Measurements from ENCODE around the gene RNF167.

RNF167 gene

DNA sequence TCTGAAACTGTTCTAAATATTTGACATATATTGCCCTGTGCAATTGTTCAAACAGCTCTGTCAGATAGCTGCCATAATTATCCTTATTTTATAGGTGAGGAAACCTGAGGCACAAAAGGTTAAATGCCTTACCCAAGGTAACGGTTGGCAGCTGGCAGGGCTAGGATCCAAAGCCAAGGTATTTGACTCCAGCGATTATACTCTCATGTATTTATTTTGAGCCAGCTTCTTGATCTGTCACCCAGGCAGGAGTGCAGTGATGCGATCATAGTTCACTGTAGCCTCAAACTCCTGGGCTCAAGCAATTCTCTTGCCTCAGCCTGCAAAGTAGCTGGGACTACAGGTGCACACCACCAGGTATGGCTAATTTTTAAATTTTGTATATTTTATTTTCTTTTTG, 18.0 kb downstream of the RNF167 start:
- DNase-seq = no peak

DNA sequence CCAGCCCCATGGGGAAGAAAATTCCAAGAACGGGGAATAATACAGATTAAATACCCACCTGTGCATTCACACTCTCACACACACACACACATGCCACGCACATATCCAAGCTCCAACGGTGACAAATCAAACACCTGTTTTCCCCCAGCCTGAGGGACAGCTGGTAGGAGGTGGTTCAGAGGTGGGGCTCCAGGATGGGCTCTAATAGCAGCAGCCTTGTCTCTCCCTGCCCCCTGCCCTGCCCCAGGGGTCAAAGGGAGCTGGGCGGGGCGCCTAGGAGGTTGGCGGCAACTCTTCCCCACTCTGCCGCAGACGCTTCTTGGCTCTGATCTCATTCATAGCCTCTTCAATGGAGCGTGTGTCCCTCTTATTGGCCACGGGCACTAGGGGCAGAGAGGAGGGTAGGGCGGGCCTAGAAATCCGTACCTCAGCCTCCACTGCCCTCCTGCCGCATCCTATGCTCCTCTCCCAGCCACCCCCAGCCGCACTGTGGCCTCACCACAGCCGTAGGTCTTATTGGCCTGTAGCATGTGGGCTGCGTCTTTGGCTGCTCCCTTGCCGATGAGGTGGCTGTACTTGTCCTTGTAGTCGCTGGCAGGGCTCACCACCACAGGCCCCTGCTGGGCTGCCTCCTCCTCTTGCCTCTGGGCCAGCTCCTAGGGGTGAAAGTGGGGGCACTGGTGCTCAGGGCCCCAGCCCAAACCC, 19.3 kb downstream of the RNF167 start:
- DNase-seq = no peak

DNA sequence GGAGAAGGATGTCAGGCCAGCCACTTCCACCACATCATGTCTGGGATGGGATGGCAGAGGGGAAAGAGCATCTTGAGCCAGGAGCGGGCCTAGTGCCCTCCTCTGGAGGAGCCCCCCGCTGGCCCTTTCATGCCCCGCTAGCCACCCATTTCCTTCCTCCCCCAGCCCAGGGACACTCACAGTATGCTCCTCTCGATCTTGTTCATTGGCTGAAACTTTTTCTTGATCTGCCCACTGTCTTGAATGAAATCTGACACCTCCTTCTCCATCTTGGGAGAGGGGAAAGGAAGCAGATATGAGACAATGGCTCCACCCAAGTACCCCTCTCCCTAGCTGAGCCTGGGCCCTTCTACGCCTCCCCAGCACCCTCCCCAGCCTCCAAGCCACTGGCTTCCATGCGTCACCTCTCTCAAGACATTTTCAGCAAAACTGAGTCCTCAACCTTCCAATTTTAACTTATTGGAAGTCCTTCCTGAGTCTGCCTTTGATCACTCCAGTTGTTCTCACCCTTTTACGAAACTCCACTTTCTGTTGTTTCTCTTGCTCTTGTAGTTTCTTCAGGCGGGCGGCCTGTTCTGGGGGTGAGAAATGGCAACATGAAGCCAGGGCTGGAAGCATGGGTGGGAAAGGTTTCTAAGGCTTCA, 20.3 kb downstream of the RNF167 start:
- no peak for DNase-seq

DNA sequence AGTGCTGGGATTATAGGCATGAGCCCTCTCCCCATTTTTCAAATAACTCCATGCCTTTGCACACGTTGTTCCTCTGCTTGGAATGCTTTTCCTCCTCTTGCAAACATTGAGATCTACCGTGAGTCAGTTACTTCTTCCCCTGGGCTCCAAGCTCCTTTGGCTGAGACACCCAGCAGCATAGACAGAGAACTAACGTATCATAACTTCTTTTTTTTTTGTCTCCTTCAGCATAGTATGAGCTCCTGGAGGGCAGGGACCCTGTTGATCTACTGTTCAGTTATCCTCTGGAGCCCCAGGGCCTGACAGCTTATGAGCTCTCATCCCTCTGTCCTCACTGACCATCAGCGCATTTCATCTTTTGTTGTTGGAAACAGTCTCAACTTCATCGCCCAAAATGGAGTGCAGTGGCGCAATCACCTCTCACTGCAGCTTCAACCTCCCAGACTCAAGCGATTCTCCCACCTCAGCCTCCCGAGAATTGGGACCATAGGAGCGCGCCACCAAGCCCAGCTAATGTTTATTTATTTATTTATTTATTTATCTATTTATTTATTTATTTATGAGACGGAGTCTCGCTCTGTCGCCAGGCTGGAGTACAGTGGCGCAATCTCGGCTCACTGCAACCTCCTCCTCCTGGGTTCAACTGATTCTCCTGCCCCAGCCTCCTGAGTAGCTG, 25.4 kb downstream of the RNF167 start:
- DNase-seq = no peak

DNA sequence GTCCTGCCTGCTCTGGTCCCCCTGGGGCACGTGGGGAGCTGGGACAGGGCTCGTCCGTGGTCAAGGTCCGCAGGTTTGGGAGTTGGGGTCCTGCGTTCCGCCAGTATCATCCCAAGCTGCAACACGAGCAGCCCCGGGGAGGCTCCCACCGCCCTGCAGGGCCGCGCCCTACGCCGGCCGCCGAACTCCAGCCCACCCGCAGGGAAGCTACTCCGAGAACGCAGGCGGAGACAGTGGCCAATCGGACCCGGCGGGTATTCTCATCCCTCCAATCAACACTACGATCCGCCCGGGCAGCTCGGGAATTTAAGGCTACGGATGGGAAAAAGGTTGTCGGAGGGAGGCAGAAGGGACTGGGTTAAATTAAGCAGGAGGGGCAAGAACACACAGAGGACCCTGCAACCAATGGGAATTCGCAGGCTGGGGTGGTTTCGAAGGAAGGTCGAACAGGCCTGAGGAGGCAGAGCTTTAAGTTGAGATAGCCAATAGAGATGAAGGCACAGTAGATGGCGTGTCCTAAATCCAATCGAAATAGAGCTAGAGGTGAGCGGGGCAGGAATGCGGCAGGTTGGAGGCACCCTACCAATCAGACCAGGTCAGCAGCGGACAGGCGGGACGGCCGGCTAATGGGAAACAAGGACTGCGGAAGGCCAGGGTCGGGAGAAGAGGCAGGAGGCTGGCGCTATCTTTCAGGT, 26.9 kb downstream of the RNF167 start:
- peak; percentile 84 to 93 for DNase-seq

DNA sequence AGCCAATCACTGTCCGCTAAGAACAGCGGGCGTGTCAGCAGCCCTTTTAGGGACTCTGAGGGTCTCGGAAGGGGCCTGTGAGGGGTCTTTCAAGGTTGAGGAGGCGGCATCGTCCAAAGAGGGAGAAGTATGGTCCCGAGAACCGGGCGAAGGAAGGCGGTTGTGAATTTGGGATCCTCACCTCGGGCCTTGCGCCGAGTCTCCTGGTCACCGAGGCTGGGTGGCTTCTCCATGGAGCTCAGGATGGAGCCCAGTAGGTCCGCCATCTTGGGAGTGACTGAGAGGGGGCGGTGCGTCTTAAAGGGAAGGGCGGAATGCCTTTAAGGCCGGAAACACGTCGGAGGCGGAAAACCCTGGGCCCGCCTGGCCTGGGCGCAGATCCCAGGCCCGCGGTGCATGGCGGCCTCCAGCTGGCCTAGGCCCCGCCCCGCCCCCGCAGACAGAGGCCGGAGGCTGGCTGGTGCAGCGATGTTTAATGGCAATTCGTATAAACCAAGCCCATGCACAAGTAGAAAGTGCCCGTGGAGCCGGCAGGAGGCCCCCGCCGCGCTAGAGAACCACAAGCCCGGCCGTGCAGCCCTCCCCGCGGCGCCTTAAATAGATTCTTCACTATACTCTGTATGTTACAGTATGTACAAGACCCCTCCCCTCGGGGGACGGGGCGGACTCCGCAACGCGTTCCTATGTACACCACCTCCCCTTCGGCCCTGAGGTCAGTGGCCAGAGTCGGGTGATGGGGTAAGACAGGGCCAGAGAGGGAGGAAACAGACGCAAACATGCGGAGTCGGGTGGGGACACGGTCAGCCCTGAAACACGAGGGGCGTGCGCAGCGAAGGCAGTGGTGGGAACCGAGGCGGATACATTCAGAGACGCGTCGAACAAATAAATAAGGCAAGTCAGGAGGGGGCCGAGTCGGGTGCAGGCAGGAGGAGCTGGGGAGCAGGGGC, 27.7 kb downstream of the RNF167 start, which contains the start of gene SPAG7:
Gene SPAG7, minus strand, starts transcription at position 279 of the 947 bp plus-strand sequence. Its CDS starts 13 bp downstream, at position 266.
- DNase-seq = peak; percentile 88 to 89

DNA sequence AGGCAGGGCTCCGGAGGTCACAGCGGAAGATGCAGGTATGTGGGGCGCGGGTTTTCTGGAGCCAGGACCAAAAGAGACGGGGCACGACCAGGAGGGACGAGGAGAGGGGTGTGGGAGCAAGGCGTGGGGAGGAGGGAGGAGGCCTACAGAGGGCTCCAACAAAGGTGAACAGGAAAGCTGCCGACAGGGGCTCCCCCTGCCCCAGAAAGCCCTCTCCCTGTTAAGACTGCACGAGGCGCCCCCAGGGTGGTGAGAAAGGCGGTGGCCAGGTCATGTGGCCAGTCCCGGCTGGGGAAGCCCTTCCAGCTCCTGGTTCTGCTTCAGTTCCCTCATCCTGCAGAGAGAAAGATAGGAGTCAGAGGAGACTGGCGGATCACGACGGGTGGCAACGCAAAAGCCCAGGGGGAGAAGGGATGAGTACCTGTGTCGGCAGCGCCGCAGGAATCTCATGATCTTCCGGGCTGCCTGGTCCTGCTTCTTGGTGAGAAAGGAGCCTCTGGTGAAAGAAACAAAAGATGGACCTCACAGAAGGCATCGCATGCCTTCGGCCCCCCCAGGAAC, 28.5 kb downstream of the RNF167 start:
- peak in 1 of 2 experiments; percentile 31 for DNase-seq

DNA sequence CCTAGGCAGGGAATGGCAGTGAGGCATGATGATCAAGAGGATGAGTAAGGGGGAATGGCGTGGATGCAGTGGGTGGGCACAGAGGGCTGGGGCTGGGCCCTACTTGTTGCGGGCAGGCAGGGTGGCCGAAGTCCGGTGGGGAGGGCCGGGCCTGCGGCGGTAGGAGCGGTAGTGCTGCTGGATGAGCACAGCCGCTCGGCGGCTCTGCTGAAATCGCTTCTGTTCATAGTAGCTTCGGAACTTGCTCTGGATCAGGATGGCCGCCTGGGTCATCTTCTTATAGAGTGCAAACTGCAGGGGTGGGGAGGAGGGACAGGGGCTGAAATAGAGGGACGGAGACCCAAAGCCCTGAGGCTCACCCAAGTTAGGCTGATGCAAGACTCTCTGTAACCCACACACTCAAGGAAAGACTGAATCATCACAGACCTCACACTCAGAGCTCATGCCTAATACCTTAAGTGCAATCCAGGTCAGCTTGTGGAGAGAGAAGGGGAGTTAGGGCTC, 29.0 kb downstream of the RNF167 start:
- peak; percentile 36 to 43 for DNase-seq

DNA sequence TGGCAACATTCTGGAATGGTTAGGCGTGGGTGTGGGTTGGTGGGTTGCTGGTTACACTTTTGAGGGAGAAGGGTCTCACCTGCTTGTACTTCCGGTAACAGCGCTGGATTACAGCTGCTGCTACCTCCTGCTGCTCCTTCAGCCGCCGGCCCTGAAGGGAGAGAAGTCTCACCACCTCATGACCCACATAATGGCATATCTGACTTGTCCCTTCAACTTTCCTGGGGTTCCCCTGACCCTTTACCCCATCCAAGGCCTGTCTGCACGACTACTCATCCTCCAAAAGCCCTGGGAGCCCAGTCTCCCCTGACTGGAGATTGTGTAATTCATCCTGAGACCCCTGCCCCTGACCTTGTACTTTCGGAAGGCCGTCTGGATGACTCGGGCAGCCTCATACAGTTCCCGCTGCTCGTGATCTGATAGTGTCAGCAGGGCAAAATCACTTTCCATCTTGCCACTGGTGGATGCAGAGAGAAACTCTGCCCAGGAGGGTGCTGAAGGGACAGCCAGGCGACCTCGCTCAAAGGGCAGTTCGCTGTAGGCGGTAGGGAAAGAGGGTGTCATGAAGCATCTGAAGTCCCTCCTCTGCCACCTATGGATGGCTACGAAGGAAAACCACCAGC, 29.6 kb downstream of the RNF167 start:
- no peak for DNase-seq

DNA sequence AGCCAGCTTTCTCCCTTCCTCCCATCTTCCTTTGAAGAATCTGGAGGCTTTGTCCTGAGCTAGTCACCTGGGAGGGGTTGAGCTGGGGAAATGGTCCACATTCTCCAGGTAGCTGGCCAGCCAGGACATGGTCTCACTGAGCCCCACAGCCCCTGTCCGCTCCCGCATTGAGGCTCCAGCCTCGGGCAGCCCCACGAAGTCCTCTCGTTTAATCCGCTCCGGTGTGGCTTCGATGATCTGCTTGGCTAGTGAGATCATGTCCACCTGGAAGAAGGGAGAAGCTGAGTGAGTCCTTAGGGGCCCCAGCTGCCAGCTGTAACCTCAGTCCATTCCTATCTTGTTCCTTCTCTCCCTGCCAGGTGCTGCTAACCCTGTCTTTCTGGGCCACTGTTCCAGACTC, 30.2 kb downstream of the RNF167 start:
- DNase-seq = no peak

DNA sequence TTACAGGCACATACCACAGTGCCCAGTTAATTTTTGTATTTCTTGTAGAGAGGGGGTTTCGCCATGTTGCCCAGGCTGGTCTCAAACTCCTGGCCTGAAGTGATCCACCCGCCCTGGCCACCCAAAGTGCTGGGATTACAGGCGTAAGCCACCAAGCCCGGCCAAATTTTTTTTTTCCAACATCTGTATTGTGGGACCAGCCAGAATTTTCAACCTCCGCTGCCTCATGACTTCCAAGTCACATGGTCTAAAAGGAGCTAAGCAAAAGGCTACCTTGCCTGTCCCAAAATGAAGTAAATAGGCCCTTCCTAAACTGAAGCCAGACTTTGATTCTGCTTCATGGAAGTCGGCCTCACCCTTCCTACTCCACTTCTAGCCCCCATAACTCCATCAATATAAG, 31.8 kb downstream of the RNF167 start:
- DNase-seq = no peak

DNA sequence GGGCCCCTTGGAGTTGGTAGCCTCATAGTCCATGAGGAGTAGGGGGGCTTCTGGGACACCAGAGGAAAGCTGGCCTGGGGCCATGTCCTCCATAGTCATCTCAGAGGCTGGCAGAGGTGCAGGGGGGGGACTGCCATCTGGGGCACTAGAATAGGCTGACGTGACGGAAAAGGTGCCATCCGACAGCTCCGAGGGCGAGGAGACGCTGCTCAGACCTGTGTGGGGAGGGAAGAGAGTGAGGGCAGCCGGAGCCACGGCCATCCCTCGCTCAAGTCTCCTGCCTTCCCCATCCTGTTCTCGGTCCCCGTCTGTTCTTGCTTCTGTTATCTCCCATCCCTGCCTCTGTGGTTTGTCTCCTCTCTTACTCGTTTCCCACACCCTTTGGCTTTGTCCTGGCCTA, 32.3 kb downstream of the RNF167 start:
- no peak for DNase-seq

DNA sequence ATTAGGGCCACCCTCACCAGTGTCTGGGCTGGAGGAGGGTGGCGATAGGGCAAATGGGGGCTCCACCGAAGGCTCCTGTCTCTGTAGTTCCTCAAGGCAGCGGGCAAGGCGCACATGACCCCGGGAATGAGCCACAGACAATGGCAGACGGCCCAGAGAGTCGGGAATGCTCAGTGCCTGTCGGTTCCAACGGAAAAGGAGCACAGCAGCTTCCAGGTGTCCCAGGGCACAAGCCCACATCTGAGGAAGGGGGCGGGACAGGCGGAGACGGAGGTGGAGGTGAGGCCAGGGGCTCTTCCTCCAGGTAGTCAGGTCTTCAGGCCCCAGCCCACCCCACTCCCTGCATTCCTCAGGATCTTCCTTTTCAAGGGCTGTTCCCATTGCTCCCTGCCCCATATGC, 32.7 kb downstream of the RNF167 start:
- DNase-seq = no peak

DNA sequence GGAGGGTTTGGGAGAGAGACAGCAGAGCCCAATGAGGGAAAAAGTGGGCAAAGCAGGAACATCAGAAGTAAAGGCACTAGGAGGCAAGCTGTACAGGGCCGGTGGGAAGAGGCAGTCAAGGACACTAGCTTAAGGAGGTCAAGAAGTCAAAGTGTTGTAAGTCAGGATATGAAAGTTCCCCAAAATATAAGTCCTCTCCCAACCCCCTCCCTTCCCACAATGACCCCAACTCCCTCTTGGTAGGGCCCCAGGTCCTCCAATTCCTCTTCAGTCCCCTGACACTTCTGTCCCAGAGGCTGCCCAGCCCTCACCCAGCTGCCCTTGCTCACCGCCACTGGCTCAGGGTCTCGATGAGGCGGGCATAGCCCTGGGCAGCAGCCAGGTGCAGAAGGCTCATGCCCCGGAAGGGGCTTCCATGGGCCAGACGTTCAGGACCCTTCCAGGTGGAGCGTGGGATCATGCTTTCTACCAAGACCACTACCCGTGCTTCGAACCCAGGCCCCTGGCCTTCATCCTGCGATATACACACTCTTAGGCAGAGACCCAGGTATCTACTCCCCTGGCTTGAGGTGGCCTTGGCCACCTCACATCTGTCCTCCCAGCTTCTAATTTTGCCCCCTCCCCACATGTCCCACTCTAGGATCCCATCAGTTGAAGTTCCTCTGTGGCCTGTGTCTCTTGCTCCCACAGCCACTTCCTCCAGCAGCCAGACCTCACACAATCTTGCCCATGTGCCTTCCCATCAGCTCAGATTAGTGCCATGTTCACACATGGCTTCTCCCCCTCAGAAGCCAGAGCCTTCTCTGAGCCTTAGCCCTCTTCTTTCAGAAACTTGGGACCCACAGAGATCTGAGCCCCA, 33.4 kb downstream of the RNF167 start:
- DNase-seq = no peak

DNA sequence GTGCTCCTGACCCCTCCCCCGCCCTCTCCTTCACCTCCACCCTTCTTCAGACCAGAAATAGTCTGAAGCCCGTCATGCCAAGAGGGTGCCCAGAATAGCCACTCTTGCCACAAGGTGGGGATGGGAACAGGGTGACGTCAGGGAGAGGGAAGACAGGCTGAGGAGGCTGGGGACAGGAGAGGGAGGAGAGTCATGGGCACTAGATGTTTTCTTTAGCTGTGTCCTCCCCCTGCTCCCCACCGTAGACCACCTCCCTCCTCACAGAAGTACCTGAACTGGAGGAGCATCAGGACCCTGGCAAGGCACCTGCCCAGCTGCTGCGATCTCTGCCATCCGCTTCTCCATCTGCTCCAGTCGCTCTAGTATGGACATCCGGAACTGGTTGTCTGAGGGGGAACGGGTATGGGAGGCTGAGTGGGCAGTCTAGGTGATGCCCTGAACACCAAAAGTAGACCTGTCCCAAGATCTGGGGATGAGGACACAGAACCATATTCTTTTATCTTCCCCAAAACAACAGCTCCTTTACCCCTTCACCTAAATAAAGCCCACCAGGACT, 34.1 kb downstream of the RNF167 start:
- DNase-seq = no peak

DNA sequence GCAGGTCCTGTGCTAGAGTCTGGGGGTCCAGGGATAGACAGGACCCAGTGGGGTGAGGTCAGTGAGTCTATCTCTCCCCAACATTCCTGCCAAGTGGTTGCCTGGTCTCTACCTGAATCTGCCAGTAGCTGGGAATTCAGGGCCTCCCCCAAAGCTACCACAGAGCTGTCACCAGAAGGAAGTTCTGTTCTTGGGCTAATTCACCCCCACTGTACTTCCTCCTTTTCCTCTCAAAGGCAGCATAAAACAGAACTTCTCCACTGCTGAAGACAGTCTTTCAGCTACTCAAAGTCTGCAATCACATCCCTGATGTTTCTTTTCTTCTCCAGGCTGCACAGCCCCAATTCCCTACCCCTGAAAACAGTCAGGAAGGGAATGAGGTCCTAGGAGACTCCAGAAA, 38.7 kb downstream of the RNF167 start:
- no peak for DNase-seq

DNA sequence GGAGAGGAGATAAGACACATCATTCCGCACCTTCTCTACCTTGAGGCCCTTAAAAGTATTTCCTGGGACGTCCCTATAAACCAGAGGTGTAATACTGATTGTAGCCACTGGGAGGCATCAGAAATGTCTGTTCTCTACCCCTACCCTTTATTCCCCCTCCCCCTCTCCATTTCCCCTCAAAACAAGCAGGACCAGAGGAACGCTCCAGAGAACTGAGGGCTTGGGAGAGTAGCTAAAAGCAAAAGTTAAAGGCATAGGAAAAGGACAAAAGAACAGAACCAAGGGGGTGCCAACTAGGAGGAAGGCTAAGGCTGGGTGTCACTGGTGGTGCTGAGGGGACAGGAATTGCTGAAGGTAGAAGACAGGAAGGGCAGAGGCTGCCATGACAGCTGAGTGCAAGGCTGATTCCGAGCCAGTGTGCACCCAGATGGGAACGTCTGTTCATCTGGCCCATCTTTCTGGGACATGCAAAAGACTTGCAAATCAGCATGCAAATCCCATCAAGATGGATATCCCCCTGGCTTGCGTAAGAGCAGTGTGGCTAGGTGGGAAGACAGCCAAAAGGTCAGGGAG, 40.7 kb downstream of the RNF167 start:
- no peak for DNase-seq

DNA sequence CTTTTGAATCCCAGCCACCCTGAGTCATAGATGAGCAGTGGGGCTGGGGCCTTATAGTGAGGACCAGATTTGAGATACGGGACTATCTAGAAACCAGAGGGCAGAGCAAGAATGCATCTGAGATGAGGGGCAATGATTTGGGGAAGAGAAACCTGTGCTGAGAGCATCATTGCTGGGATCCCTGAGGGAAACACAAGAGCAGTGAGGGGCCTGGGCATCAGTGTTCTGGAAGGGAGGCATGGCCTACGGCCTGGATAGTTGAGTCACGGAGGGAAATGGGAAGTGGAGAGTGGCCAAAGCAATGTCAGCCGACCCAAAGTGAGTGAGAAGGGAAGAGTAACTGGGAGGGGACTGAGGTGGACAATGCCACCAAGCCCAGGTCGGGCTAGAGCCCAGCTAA, 42.2 kb downstream of the RNF167 start:
- DNase-seq = no peak

DNA sequence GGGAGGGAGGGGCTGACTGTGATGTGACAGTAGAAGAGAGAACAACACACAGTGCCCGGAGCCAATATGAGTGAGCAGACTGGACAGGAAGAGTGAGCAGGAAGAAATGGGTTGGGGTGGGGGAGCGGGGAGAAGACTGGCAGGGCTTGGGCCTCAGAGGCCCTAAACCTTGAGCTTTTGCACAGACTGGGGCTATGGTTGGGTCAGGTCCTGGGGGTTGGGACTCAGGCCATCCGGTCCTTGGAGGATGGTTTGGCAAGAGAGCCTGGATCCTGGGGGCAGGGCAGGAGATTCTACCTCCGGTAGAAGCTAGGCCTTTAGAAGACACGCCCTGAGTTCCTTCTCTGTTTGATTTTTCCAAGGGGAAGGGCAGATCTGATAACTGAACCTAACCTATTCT, 46.3 kb downstream of the RNF167 start:
- no peak for DNase-seq
